ENCODE measurements around the gene MC4R.
"Not testable (repeated sequence)": the region's sequence is repeated elsewhere in the genome, so short reads cannot be mapped to it uniquely, and the experiment has no call there.

The MC4R gene

DNA sequence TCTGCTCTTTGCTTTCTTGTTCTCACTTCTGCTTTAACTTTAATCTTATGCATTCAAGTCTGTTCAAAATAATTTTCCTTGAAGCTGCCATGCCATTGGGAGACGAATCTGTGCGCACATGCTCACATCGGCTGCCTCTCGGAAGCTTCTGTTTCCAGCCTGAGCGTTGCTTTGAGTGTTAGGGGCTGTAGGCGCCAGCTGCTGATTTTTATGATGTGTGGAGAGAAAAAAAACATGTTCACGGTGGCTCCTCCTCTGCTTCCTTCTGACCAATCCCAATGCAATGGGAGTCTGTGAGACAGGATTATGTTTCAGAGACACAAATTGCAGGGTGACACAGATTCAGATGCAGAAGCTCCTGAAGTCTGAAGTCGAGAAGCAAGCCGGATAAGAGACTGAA, at the start of gene MC4R:
MC4R (minus strand) TSS at position 180 of the 400 bp plus-strand sequence. CDS start 426 bp downstream, outside the sequence.
- DNase-seq (ENCODE audit: low read depth in 2 of 3, low spot score in 1 of 3) = no peak

DNA sequence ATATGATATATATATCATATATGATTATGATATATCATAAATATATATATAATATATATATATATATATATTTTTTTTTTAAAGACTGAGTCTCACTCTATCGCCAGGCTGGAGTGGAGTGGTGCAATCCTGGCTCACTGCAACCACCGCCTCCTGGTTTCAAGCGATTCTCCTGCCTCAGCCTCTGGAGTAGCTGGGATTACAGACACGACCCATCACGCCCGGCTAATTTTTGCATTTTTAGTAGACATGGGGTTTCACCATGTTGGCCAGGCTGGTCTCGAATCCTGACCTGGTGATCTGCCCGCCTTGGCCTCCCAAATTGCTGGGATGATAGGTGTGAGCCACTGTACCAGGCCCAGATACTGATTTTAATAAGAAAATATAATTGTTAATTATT, 49.7 kb upstream of the MC4R start:
- not testable (repeated sequence) for DNase-seq (ENCODE audit: low read depth in 2 of 3, low spot score in 1 of 3)

DNA sequence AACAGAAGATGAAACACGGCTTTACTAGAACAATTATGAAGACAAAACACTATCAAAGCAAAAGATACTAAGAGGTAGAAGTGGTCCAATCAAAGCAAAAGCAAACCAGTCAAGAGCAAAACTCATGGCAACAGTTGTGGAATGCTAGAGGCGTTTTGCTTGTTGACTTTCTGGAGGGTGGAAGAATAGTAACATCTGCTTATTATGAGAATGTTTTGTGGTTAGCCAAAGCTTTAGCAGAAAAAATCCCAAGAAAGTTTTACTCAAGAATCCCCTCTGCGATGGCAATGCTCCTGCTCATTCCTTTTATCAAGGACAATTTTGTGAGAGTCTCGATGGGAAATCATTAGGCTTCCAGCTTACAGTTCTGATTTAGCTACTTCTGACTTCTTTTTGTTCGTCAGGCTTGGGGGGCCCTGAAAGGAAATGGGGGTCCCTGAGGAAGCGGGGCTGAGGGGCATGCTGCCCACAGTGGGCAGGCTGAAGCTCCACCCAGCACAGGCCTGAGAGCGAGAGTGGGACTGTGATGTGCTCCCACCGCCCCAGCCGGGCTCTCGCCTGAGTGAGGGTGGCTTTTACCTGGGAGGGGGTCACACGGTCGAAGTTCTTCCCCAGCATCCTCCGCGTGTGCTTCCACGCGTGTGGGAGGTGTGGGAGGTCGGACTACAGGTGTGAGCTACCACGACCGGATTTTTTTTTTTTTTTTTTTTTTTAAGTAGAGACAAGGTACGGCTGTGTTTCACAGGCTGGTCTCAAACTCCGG, 49.0 kb upstream of the MC4R start:
- DNase-seq (ENCODE audit: low read depth in 2 of 3, low spot score in 1 of 3) = no peak

DNA sequence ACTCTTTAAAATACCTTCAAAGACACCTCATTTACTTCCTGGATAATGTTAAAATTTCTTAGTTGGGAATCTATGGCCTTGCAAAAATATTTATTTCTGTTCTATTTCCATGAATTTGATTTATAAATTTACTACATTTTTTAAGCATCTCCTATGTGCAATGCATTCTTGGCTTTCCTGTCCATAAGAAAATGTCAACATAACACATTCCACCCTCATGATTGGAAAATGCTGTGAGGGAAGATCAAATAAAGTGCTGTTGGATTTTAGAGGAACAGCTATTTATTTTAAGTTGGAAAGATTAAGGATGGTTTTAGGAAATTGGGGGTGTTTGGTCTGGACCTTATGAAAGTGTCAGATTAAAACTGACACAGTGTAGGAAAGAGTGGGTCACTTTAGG, 45.4 kb upstream of the MC4R start:
- DNase-seq (ENCODE audit: low read depth in 2 of 3, low spot score in 1 of 3) = no peak

DNA sequence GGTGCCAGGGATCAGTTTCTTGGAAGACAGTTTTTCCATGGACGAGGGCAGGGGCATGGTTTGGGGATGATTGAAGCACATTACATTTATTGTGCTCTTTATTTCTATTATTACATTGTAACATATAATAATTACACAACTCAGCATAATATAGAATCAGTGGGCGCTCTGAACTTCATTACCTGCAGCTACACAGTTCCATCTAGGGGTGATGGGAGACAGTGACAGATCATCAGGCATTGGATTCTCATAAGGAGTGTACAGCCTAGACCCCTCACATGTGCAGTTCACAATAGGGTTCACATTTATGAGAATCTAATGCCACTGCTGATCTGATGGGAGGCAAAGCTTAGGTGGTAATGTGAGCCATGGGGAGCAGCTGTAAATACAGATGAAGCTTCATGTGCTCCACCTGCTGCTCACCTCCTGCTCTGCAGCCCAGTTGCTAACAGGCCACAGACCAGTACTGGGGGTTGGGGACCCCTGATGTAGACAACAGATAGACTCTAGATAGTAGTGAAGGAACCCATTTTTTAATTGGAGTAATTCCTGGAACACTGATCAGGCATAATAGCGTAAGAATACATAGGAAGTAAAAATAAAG, 41.5 kb upstream of the MC4R start:
- no peak for DNase-seq (ENCODE audit: low read depth in 2 of 3, low spot score in 1 of 3)

DNA sequence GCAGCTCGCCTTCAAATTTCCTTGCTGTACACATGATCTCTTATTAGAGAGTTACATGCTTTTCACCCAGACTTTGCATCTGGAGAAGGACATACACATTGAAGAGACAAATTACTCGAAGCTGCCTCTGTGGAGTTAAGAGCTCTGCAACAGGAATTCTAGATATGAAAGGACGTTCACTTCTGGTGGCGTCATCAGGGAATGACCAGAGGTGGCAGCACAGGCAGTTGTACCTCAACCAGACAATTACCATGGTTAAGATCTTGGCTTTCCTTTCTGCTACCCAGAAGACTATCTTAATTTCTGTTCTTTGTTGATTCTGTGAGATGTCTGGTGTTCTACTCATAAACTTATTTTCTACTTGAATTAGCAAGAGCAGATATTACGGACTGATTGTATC, 39.1 kb upstream of the MC4R start:
- no peak for DNase-seq (ENCODE audit: low read depth in 2 of 3, low spot score in 1 of 3)

DNA sequence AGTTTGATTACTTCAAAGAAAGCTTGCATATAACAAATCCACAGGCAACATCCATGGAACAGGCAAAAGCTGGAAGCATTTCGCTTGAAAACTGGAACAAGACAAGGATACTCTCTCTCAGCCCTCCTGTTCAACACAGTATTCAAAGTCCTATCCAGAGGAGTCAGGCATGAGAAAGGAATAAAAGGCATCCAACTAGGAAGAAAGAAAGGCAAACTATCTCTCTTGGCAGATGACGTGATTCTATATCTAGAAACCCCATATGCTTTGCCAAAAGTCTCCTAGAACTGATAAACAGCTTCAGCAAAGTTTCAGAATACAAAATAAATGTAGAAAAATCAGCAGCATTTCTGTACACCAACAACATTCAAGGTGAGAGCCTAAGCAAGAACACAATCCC, 34.1 kb upstream of the MC4R start:
- DNase-seq (ENCODE audit: low read depth in 2 of 3, low spot score in 1 of 3) = no peak

DNA sequence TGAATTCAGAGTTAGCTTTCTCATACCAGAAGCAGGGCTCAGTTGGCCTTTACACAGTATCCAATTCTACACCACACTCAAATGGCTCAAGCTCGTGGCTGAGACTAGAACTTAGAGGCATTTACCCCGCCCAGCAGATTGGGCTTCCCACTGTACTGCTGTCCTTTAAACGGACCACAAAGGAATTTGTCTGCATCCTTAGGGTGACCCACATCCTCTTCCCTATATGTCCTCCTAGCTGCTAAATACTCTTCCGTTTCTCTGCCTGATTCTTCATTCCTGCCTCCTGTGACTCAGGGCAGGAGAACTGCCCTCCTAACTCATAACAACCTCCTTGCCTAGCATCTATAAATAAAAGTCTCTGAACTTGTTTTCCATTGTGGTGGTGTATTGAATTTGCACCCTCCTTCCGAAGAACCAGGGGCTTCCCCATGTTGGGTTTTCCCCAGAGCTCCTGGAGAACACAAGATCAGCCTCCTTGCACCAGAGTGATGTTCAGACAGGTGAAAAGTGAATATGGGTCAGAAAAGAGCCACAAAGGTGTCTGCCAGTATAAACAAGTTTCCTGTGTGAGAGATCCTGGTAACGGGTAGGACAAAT, 32.0 kb upstream of the MC4R start:
- DNase-seq (ENCODE audit: low read depth in 2 of 3, low spot score in 1 of 3) = no peak

DNA sequence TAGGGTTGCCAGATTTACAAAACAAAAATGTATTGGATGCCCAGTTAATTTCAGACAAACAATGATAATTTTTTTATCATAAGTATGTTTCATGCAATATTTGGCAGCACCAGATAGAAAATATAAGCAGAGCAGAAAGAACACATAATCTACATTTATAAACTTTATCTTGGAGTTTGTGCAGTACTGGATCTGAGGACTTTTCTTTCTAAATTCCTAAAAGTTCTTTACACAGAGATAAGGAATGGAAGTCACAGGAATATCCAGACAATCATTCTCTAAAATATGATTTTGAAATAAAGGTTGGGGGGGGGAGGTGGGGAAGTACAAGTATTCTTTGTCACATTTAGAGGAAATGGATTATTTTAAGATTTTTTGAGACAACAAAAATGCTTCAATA, 28.8 kb upstream of the MC4R start:
- DNase-seq (ENCODE audit: low read depth in 2 of 3, low spot score in 1 of 3) = no peak

DNA sequence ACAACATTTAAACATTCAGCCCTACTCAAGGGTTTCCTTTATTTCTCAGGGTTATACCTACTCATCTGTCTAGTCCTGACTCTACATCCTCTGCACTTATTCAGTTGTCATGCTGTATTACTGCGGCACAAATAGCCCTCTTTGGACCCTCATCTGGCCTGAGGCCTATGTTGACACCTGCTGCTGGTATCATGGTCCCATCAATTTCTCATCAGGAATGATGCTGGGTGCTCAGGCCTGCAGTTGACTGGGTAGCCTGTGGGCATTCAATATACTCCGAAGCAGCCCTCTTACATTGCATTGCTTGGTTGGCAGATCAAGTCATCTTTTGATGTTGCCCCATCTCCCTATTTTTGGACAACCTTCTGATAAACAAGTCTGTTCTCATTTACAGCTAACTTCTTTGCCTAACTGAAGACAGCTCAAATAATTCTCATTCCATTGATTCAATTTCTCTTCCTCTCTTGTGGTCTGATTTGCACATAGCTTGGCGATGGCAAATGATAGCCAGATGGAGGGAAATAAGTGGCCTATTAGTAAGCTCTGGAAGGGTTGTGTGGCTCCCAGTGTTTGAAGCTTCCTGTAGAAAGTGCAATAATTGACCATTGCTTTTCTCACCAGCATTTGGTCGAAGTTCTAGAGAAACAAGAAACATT, 19.1 kb upstream of the MC4R start:
- no peak for DNase-seq (ENCODE audit: low read depth in 2 of 3, low spot score in 1 of 3)

DNA sequence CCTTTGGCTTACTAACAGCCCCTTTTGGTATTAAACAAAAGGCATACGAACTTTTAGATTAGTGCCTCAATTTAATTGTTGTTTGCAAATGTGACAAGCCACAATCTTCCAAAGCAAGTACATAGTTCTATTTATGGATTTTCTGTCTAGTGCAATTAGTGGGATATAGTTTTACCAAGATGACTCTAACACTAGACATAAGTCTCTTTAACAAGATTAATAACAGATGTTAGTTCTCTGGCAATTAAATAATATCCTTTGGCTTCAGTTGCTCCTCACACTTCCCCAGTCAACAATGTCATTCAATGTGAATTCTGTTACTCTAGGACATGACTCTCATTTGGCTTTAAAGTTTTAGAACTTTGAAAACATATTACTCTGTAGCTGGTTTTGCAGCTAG, 16.7 kb upstream of the MC4R start:
- no peak for DNase-seq (ENCODE audit: low read depth in 2 of 3, low spot score in 1 of 3)

DNA sequence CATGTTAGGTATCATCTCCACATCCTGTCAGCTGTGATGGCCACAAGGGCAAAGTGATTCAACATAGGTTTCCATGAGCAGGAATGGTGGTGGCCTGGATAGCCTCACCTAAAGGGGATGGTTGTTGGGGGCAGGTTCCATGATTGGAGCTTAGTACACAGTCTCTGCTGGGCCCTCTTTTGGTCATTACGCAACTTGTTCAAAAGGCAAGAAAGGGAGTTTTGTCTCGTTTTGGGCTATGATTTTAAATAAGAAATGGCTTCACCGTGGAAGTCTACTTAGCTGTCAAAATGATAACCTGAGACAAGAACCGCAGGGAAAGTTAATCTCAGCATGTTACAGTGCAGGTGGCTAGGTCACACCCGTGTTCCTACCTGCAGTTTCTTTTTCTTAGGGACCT, 13.1 kb upstream of the MC4R start:
- no peak for DNase-seq (ENCODE audit: low read depth in 2 of 3, low spot score in 1 of 3)

DNA sequence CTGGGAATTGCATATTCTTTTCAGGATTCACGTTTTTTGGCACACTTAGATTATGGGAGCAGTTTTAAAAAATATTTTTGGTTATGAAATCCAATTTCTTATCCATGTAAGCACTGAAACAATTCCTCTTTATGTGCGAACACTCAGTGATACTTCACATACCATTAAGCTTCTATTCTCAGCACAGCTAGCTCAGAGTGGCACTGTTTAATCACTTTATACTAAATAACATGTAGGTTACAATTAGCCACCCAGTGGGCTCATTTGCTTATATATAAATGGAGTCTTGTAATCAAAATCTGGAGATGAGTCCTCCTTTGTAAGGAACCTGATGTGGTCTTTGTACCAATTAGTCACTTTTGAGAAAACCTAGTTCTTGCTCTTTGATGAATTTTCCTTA, 11.3 kb upstream of the MC4R start:
- DNase-seq (ENCODE audit: low read depth in 2 of 3, low spot score in 1 of 3) = no peak

DNA sequence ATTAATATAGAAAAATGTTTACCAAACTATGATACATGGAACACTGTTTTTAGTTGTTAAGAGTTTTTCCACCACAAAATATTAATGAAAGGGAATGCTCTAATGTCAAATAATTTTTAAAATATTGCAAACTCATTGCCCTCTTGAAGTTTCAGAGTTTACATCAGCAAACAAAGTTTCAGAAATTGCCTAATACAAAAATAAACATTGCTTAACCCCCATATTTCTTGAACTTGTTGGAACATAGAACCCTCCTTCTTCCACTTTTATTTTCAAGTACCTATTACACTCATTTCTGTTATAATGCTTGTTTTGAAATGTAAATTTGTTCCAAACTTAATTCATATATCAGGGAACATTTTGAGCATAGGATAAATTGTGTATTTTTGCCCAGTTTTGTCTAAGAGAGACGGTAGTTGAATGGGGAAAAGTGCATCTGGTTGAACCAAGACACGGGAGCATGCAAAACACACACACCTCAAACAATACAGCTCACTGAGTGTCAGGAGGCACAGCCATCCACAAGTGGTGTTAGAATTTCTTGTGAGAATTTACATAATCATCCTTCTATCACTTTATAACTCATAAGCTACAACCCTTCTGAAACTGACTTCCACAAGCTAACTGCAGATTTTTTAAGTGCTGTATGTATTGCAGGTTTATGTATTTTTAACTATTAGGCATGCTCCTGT, 5.3 kb upstream of the MC4R start:
- no peak for DNase-seq (ENCODE audit: low read depth in 2 of 3, low spot score in 1 of 3)

DNA sequence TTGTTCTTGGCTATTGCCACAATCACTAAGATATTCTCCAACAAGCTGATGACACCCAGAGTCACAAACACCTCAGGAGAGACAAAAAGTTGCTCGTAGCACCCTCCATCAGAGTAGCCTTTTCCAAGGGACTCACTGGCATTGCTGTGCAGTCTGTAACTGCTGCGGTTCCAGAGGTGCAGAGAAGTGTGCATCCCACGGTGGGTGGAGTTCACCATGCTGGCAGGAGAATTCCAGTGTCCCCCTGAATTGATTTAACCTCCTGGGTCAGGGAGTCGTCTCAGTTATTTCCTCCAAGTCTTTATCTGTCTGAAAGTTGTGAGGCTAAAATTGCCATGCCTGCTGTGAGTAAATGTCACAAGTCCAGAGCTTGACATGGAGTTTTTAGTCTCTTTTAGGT, 443 bp downstream of the MC4R start:
- DNase-seq (ENCODE audit: low read depth in 2 of 3, low spot score in 1 of 3) = no peak

DNA sequence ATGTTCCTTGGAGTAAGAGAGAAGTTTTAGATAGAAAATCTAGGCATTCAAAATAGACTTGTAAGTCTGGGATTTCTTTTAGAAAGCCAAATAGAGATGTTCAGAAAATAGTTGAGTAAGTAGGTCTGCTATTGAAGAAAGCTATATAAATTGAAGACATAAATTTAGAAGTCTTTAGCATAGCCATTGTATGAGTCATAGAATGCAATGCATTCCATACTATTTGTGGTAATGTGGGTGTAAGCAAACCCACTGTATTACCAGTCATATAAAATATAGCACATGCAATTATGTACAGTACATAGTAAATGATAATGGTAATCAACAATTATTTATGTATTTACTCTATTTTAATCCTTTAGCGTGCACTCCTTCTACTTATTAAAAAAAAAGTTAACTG, 14.1 kb downstream of the MC4R start:
- no peak for DNase-seq (ENCODE audit: low read depth in 2 of 3, low spot score in 1 of 3)

DNA sequence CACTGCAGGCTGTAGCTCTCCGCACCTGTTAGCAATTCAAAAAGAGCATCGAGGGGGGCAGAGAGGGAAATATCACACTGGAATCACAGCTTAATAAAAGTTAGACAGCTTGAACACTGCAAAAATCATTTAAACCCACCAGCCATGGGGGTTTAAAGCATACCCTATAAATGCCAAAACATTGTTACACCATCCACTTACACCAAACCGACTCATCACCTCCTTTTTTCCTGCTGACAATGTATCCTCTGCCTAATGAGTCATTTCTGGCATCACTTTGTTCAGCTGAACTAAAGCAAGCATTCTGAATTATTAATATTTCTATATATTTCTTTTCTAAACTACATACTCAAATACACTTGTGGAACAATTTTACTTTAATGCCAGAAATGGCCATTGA, 21.6 kb downstream of the MC4R start:
- DNase-seq (ENCODE audit: low read depth in 2 of 3, low spot score in 1 of 3) = no peak

DNA sequence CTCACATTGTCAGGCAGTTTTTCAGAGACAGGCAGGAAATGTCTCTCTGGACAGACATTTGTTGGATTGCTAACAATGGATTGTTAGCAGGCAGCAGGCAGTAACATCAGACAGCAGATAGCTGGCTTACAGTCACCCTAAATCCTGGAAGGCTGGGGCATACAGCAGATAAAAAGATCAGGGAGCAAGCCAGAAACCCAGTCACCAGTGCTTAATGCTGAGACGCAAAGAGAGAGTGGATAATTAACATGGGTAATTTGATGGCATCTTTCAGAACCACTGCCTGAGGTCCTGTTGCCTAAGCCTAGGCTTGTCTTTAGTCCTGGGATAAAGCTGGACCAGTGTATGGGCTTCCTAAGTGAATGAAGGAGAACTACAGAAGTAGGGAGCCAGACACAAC, 22.4 kb downstream of the MC4R start:
- DNase-seq (ENCODE audit: low read depth in 2 of 3, low spot score in 1 of 3) = no peak

DNA sequence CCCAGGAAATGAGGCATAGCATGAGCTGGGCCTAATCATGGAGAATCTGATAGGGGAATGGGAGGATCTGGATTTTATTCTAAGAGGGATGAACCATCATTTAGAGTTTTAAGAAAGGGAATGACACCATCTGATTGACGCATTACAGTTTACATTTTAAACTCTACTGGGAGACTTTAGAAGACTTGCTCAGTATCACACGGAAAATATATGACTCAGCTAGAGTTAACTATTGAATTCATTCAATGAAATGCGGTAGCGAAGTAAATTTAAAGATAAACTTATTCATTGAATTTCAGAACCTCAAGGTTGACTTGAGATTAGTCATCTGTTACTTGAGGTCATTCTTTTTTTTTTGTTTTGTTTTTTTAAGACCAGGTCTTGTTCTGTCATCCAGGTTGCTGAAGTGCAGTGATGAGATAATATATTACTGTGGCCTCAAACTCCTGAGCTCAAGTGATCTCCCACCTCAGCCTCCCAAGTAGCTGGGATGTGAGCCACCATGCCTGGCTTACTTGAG, 25.0 kb downstream of the MC4R start:
- no peak for DNase-seq (ENCODE audit: low read depth in 2 of 3, low spot score in 1 of 3)

DNA sequence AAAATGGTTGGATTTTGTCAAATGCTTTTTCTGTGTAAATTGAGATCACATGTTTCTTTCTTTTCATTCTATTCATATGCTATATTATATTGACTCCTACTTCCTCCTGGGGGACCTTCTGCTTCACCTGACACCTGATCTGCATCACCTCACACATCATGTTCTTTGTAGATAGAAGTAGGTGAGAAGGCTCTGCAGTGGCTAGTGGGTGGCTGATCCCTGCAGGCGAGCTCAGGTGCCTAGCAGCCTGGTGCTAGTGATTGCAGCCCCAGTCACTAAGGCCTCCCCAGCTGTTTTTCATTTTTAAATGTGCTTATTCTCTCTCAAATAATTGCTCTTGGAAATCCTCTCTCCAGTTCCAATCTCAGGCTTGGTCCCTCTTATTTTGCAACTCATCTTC, 33.6 kb downstream of the MC4R start:
- no peak for DNase-seq (ENCODE audit: low read depth in 2 of 3, low spot score in 1 of 3)

DNA sequence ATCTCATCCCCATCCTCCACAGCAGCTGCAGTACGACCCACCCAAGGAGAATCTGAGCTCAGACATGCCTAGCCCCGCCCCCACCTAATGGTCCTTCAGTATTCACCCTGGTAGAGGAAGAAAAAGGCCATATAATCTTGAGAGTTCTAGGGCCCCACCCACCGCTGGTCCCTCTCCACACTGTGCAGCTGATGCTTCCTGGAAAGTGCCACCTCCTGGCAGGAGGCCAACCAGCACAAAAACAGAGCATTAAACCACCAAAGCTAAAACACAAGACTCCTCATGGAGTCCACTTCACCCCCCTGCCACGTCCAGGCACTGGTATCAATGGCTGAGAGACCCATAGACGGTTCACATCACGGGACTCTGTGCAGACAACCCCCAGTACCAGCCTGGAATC, 40.7 kb downstream of the MC4R start:
- DNase-seq (ENCODE audit: low read depth in 2 of 3, low spot score in 1 of 3) = no peak
